Prostate gland (tissue), 2 donors: ENCODE results near the gene MTHFR.

Experiments
- POLR2AphosphoS5 ChIP-seq: sonication (generic); formaldehyde crosslinking; IDR thresholded peaks from one replicate; pipeline ENCODE4 v1.6.1; 2017; ENCODE audit warnings: antibody characterized with exemption
- TF ChIP-seq, protein P1 (sequence below), 4 experiments: fragments of 200-600 bp in 2 of 4; fragments of 450-650 bp in 2 of 4; sonication (generic) in 2 of 4; IDR thresholded peaks; 1 replicate in 3 of 4; 2 replicates in 1 of 4; pipeline ENCODE4 v1.5.1; 2016 to 2019; ENCODE audit warnings: antibody characterized with exemption in 4 of 4, mild to moderate bottlenecking in 2 of 4, moderate library complexity in 2 of 4

DNA sequence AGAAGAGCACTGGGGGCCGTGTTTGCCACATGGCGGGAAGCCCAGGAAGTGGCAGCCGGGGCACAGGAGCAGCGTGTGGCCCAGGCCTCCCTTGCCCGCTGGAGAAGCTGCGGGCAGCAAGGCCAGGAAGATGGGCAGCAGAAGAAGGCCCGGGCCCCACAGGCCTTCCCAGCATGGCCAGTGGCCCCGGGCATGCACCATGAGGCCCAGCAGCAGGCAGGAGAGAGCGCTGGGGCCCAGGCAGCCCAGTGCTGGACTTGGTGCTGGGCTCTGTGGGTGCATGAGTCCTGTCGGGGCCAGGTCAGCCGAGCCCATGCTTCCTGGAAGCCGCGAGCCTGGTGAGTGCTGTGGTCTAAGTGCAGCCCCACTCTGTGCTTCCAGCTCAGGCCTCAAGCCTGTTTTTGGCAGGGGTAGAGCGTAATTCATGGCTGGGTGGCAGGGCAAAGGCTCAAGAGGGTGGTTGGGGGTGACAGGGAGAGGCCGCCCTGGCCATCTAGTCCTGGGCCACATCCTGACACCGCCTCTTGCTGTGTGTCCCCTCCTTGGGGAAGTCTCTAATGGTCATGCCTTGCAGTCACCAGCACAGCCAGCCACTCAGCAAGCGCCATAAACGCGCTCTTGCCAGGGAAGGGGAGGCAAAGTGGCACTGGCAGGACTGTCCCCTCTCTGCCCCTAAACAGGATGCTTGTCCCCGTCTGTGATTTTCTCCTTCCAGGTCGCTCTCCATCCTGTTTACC is 21.3 kb downstream of the MTHFR start:
- TF ChIP-seq, protein P1, sequence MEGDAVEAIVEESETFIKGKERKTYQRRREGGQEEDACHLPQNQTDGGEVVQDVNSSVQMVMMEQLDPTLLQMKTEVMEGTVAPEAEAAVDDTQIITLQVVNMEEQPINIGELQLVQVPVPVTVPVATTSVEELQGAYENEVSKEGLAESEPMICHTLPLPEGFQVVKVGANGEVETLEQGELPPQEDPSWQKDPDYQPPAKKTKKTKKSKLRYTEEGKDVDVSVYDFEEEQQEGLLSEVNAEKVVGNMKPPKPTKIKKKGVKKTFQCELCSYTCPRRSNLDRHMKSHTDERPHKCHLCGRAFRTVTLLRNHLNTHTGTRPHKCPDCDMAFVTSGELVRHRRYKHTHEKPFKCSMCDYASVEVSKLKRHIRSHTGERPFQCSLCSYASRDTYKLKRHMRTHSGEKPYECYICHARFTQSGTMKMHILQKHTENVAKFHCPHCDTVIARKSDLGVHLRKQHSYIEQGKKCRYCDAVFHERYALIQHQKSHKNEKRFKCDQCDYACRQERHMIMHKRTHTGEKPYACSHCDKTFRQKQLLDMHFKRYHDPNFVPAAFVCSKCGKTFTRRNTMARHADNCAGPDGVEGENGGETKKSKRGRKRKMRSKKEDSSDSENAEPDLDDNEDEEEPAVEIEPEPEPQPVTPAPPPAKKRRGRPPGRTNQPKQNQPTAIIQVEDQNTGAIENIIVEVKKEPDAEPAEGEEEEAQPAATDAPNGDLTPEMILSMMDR (IDR thresholded peaks at IDR 0.05): no peak
- no peak for TF ChIP-seq POLR2AphosphoS5
